Posterior vena cava (tissue), 2 donors: ENCODE results near the gene ZNF362. TPM values are rescaled to one million over a fixed set of nuclear protein-coding genes. Genes with fewer than 3 reads are reported as not detected.

Source experiments
- DNase-seq: peaks from one replicate; pipeline ENCODE4 v3.0.0-alpha.2; 2020; ENCODE audit warnings: low spot score
- intact Hi-C, 2 donors: fragments of 100-400 bp; cut with DNase I; formaldehyde crosslinking; loops; one replicate each; pipeline versions ENCODE4 v1.14.1 to v1.14.2; 2022 to 2023
- total RNA-seq, 2 donors: library from RNA; stranded (reverse); fragmentation: NEBNext Ultra II Directional; extraction: Animal tissue kit (Norgen Biotek cat#: 25700); gene quantifications; one replicate each; pipeline ENCODE4 v1.2.1, GENCODE V29; 2021
- donor health status: DM: yes; HTN: yes; CAD: no.
- donor health status: DM: yes; HTN: yes; CAD: no.

ZNF362 gene
- total RNA-seq, 2 donors from 2014 or later = 25.8 to 37.0 TPM

- DNase-seq = peak; percentile 69
These were observed 56.1 kb downstream of the ZNF362 start for GRCh38 chr1:33312413-33312749.

GRCh38 chr1:33314416-33314815, 58.1 kb downstream of the ZNF362 start:
- peak; percentile 46 for DNase-seq
- intact Hi-C loops = no loop called here

More at GRCh38 chr1:33312413-33312749, 56.1 kb downstream of the ZNF362 start:
- intact Hi-C loops = no loop called here

- intact Hi-C loops = no loop called here
- DNase-seq = peak; percentile 42
These were observed 60.3 kb downstream of the ZNF362 start for GRCh38 chr1:33316601-33317000.

GRCh38 chr1:33317354-33317753, 61.1 kb downstream of the ZNF362 start:
- intact Hi-C loops = no loop called here
- DNase-seq = no peak

- DNase-seq = no peak
- intact Hi-C loops = no loop called here
These were observed 61.7 kb downstream of the ZNF362 start for GRCh38 chr1:33317946-33318345.

- no peak for DNase-seq
- intact Hi-C loops = no loop called here
These were observed 63.1 kb downstream of the ZNF362 start for GRCh38 chr1:33319186-33319948.

- intact Hi-C loops = no loop called here
- no peak for DNase-seq
These were observed 63.8 kb downstream of the ZNF362 start for GRCh38 chr1:33319949-33320618.

GRCh38 chr1:33320619-33321165, 64.4 kb downstream of the ZNF362 start, which contains the start of gene A3GALT2:
Gene A3GALT2, minus strand, starts transcription at chr1:33321098. Its CDS starts 0 bp downstream, at chr1:33321098.
- DNase-seq = no peak
- intact Hi-C loops = no loop called here

- intact Hi-C loops = no loop called here
- DNase-seq = no peak
These were observed 64.9 kb downstream of the ZNF362 start for GRCh38 chr1:33321178-33321577.

- DNase-seq = no peak
These were observed 65.8 kb downstream of the ZNF362 start for GRCh38 chr1:33322109-33322508.

GRCh38 chr1:33322870-33323585, 66.7 kb downstream of the ZNF362 start:
- no peak for DNase-seq
- intact Hi-C loops = no loop called here

More at GRCh38 chr1:33322109-33322508, 65.8 kb downstream of the ZNF362 start:
- intact Hi-C loops = no loop called here

- DNase-seq = no peak
These were observed 67.6 kb downstream of the ZNF362 start for GRCh38 chr1:33323663-33324477.

GRCh38 chr1:33324677-33325575, 68.6 kb downstream of the ZNF362 start:
- intact Hi-C loops = no loop called here
- no peak for DNase-seq

More at GRCh38 chr1:33323663-33324477, 67.6 kb downstream of the ZNF362 start:
- intact Hi-C loops = no loop called here

- no peak for DNase-seq
- intact Hi-C loops = no loop called here
These were observed 70.5 kb downstream of the ZNF362 start for GRCh38 chr1:33326785-33327184.

- DNase-seq = no peak
- intact Hi-C loops = no loop called here
These were observed 71.5 kb downstream of the ZNF362 start for GRCh38 chr1:33327587-33328325.

- intact Hi-C loops = no loop called here
- DNase-seq = no peak
These were observed 72.5 kb downstream of the ZNF362 start for GRCh38 chr1:33328817-33329216.

- intact Hi-C loops = no loop called here
- DNase-seq = no peak
These were observed 73.5 kb downstream of the ZNF362 start for GRCh38 chr1:33329600-33330305.
